ENCODE measurements around the gene CYP2C8.

DNA sequence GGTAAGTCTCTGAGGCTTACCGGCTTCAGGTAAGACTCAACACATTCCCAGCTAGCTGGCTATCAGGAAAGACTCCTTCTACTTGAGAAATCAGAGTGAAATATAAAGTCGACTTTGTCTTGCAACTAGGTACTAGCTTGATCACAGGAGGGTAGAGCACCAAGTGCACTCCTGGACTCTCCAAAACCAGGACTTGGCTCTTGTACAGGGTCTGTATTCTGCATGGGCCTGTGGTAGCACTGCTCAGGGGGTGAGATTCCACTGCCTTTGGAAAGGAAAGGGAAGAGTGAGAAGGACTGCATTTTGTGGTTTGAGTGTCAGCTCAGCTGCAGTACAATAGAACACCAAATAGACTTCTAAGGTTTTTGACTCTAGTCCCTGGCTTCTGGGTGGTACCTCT is 19.4 kb downstream of the CYP2C8 start:
- TF ChIP-seq EZH2 (IDR thresholded peaks at IDR 0.05; ENCODE audit: borderline replicate concordance, insufficient read depth, low read depth, low read length, poor library complexity, severe bottlenecking) (no peak), CTCF (IDR thresholded peaks at IDR 0.05) (no peak)
